SJSA1 (cell line): Measurements from ENCODE around the gene MB. TPM values are rescaled to one million over a fixed set of nuclear protein-coding genes. Genes with fewer than 3 reads are reported as not detected.
A peak's percentile ranks its signal among the peaks of the same experiment; 100 is the strongest.

ENCODE experiments used
- DNase-seq, 2 experiments: peaks; one replicate each; pipeline ENCODE4 v3.0.0-alpha.2; 2015 to 2020; ENCODE audit warnings: low spot score in 2 of 2, low read depth in 1 of 2
- H3K27ac ChIP-seq: fragments of 250-450 bp; sonication (Bioruptor Pico); 2 replicates; pipeline ENCODE4 v1.5.1; 2020; ENCODE audit warnings: mild to moderate bottlenecking, moderate library complexity
- H3K27me3 ChIP-seq: fragments of 250-450 bp; sonication (Bioruptor Pico); replicated peaks from 2 replicates; pipeline ENCODE4 v1.5.1; 2020; ENCODE audit warnings: mild to moderate bottlenecking, moderate library complexity
- H3K36me3 ChIP-seq: fragments of 250-450 bp; sonication (Bioruptor Pico); 2 replicates; pipeline ENCODE4 v1.5.1; 2020; ENCODE audit warnings: mild to moderate bottlenecking
- H3K4me1 ChIP-seq: fragments of 250-450 bp; sonication (Bioruptor Pico); replicated peaks from 2 replicates; pipeline ENCODE4 v1.6.1; 2021; ENCODE audit warnings: mild to moderate bottlenecking
- H3K4me3 ChIP-seq: fragments of 250-450 bp; sonication (Bioruptor Pico); 2 replicates; pipeline ENCODE4 v1.5.1; 2020; ENCODE audit warnings: mild to moderate bottlenecking
- H3K9me3 ChIP-seq: fragments of 250-450 bp; sonication (Bioruptor Pico); replicated peaks from 2 replicates; pipeline ENCODE4 v1.5.1; 2020; ENCODE audit warnings: mild to moderate bottlenecking
- total RNA-seq: library from RNA; depleted of rRNA; stranded (reverse); fragments of >200 nt; shearing (Covaris generic); gene quantifications from 2 replicates; pipeline ENCODE4 v1.2.3, GENCODE V29; 2014

MB gene
- total RNA-seq, 1 experiment from 2014 or later: not detected

- Histone ChIP-seq H3K36me3 (no peaks in the 10 kb centered on the region), H3K27ac (no peak overlapping the region), H3K9me3 (no peaks in the 10 kb centered on the region), H3K4me3 (no peak overlapping the region), H3K4me1 (peaks cover 35% of the 10 kb centered on the region), H3K27me3 (no peaks in the 10 kb centered on the region)
- no peak for DNase-seq
Observed at GRCh38 chr22:35590634-35591295, 26.4 kb downstream of the MB start.

GRCh38 chr22:35589756-35590093 is 27.4 kb downstream of the MB start:
- Histone ChIP-seq H3K36me3 (no peaks in the 10 kb centered on the region), H3K4me3 (no peak overlapping the region), H3K9me3 (no peaks in the 10 kb centered on the region), H3K27ac (no peak overlapping the region; the same call in 1 of the 2 replicates), H3K4me1 (peaks cover 35% of the 10 kb centered on the region), H3K27me3 (no peaks in the 10 kb centered on the region)
- no peak for DNase-seq

- Histone ChIP-seq H3K4me3 (no peak overlapping the region), H3K27me3 (no peaks in the 10 kb centered on the region), H3K4me1 (peaks cover 35% of the 10 kb centered on the region), H3K36me3 (no peaks in the 10 kb centered on the region), H3K27ac (peak overlapping the region; percentile 71), H3K9me3 (no peaks in the 10 kb centered on the region)
- DNase-seq: peak; percentile 92 to 94
Observed at GRCh38 chr22:35589071-35589755, 27.9 kb downstream of the MB start.

- Histone ChIP-seq H3K4me1 (peaks cover 35% of the 10 kb centered on the region), H3K4me3 (no peak overlapping the region), H3K9me3 (no peaks in the 10 kb centered on the region), H3K27ac (0 out of 2 replicates have a peak overlapping the region, but pooled peaks have one; percentile 71), H3K36me3 (no peaks in the 10 kb centered on the region), H3K27me3 (no peaks in the 10 kb centered on the region)
- no peak for DNase-seq
Observed at GRCh38 chr22:35587896-35588295, 29.2 kb downstream of the MB start.

- no peaks in the 10 kb centered on the region for H3K27me3 ChIP-seq
- peaks cover 35% of the 10 kb centered on the region for H3K4me1 ChIP-seq
- no peaks in the 10 kb centered on the region for H3K36me3 ChIP-seq
- no peak overlapping the region for H3K27ac ChIP-seq
- DNase-seq: no peak
- no peaks in the 10 kb centered on the region for H3K9me3 ChIP-seq
- H3K4me3 ChIP-seq: no peak overlapping the region
Observed at GRCh38 chr22:35587447-35587870, 29.7 kb downstream of the MB start.

GRCh38 chr22:35586771-35587170 is 30.4 kb downstream of the MB start:
- H3K4me3 ChIP-seq: no peak overlapping the region
- peaks cover 35% of the 10 kb centered on the region for H3K4me1 ChIP-seq
- DNase-seq: no peak
- H3K27ac ChIP-seq: no peak overlapping the region
- no peaks in the 10 kb centered on the region for H3K27me3 ChIP-seq
- no peaks in the 10 kb centered on the region for H3K9me3 ChIP-seq
- no peaks in the 10 kb centered on the region for H3K36me3 ChIP-seq

GRCh38 chr22:35582861-35583670 is 34.1 kb downstream of the MB start:
- Histone ChIP-seq H3K9me3 (no peaks in the 10 kb centered on the region), H3K36me3 (no peaks in the 10 kb centered on the region), H3K27me3 (no peaks in the 10 kb centered on the region), H3K27ac (no peak overlapping the region), H3K4me1 (peaks cover 9% of the 10 kb centered on the region), H3K4me3 (no peak overlapping the region)
- DNase-seq: peak in 1 of 2 experiments; percentile 63

- Histone ChIP-seq H3K4me1 (peaks cover 3% of the 10 kb centered on the region), H3K4me3 (no peak overlapping the region), H3K27ac (no peak overlapping the region), H3K9me3 (no peaks in the 10 kb centered on the region), H3K27me3 (no peaks in the 10 kb centered on the region), H3K36me3 (no peaks in the 10 kb centered on the region)
- no peak for DNase-seq
Observed at GRCh38 chr22:35582218-35582860, 34.8 kb downstream of the MB start.

GRCh38 chr22:35581023-35581413 is 36.1 kb downstream of the MB start:
- no peak overlapping the region for H3K27ac ChIP-seq
- no peaks in the 10 kb centered on the region for H3K4me1 ChIP-seq
- no peak overlapping the region for H3K4me3 ChIP-seq
- no peaks in the 10 kb centered on the region for H3K27me3 ChIP-seq
- no peaks in the 10 kb centered on the region for H3K36me3 ChIP-seq
- no peak for DNase-seq
- no peaks in the 10 kb centered on the region for H3K9me3 ChIP-seq

- Histone ChIP-seq H3K27me3 (no peaks in the 10 kb centered on the region), H3K36me3 (no peaks in the 10 kb centered on the region), H3K9me3 (no peaks in the 10 kb centered on the region), H3K27ac (no peak overlapping the region), H3K4me3 (no peak overlapping the region), H3K4me1 (no peaks in the 10 kb centered on the region)
- DNase-seq: no peak
Observed at GRCh38 chr22:35580351-35581022, 36.6 kb downstream of the MB start.

GRCh38 chr22:35578836-35579575 is 38.1 kb downstream of the MB start:
- Histone ChIP-seq H3K36me3 (no peaks in the 10 kb centered on the region), H3K9me3 (no peaks in the 10 kb centered on the region), H3K4me3 (no peak overlapping the region), H3K27me3 (no peaks in the 10 kb centered on the region), H3K27ac (no peak overlapping the region), H3K4me1 (no peaks in the 10 kb centered on the region)
- no peak for DNase-seq

GRCh38 chr22:35577799-35578659 is 39.1 kb downstream of the MB start:
- Histone ChIP-seq H3K36me3 (no peaks in the 10 kb centered on the region), H3K27ac (no peak overlapping the region), H3K4me1 (no peaks in the 10 kb centered on the region), H3K4me3 (no peak overlapping the region), H3K9me3 (no peaks in the 10 kb centered on the region), H3K27me3 (no peaks in the 10 kb centered on the region)
- DNase-seq: no peak
